ENCODE results near the gene ADAMTS12. TPM values are rescaled to one million over a fixed set of nuclear protein-coding genes. Genes with fewer than 3 reads are reported as not detected.
A peak's percentile ranks its signal among the peaks of the same experiment; 100 is the strongest.

Gene ADAMTS12
- total RNA-seq, 1 donor from 2014 or later = 0.52 TPM

DNA sequence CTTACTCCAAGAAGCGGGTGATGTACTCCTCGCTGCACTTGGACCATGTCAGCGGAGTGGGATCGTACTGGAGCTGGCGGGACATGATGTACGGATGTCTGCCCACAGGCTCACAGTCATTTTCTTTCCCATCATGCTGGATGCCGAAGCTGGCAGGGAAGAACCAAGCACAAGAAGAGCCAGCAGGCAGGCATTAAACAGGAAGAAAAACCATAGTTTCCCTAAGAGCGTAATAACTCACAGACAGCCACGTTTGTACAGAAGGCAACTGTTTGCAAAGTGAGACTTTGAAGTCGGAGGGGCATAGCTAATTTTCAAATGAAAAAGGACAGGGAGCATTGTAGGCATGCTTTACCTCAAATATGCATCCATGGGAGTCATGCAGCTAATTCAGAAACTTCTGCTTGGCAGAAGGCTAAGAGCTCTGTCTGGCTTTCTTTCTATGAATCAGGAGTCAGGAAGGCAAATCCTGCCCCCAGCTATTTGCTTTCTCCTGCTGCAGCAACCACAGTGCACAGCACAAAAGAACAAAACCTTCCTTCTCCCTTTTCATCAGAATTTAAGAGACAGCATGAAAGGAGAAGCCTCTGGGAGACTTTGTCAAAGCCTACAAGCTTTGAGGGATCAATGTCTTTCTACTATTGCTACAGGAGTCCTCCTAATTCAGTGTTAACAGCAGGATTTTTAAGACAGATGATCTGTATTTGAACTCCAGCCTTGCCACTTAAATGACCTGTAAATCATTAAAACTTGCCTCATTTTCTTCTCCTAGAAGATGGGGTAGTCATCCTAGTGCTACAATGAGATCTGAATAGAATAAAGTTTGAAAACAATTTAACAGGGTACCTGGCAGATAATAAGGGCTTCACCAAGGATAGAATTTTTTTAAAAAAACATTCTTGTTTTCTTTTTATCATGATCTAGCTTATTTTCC, 242.0 kb downstream of the ADAMTS12 start:
- ATAC-seq = peak; percentile 61

- ATAC-seq = no peak
Measured at GRCh38 chr5:33641744-33642505, 249.9 kb downstream of the ADAMTS12 start.

- no peak for ATAC-seq
Measured at GRCh38 chr5:33639474-33639873, 252.3 kb downstream of the ADAMTS12 start.

- ATAC-seq = no peak
Measured at GRCh38 chr5:33637011-33637410, 254.8 kb downstream of the ADAMTS12 start.

DNA sequence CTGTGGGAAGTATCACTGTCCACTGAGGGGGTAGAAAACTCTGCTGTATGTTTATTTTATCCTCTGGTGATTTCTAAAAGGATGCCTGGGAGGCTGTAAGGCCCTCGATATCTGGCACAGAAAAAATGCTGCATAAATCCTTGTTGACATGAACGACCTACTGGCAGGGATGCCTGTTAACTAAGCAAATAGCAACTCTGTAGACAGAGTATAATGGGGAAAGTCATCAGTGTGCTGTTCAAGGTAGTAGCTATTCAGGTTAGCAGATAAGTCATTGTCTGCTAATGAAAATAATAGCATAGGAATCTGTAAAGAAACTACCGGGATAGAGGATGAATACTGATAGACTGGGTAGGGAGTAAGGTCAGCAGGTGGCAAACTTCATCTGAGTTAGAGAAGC, 256.2 kb downstream of the ADAMTS12 start:
- no peak for ATAC-seq

GRCh38 chr5:33633699-33634098, 258.1 kb downstream of the ADAMTS12 start:
- ATAC-seq = no peak

DNA sequence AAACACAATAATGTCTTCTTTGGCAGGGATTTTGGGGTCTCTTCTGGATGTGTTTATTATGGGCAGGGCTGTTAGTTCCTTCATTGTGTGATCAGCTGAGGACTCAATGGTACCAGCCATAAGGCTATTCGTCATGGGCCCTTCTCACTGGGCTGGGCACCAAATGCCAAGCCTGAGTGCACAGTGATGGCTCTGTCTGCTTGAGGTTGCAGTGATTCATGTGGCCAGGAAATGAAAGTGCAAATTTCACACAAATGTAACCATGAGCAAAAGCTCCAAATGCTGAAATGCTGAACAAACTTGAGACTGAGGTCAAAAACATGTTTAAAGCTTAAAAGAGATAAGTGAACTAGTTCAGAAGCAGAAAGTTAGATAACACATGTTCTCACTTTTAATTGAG, 260.0 kb downstream of the ADAMTS12 start:
- no peak for ATAC-seq

DNA sequence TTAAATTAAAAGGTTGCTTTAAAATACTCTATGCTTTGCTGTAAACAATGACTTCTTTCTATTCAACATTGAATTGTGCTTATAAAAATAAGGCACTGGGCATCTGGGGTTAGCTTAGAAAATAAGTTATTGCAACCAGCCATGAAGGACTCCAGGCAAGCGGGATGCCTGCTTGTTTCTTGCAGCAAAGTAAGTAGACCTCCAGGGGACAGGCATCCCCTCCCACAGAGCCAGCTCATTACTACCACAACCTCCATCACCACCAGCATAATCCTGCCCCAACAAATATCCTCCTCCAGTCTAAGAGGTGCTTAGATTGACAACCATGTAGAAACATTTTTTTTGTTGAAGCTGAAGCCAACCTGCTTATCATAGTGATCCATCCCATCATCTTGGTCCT, 260.7 kb downstream of the ADAMTS12 start:
- ATAC-seq = no peak

- no peak for ATAC-seq
Measured at GRCh38 chr5:33629999-33630398, 261.8 kb downstream of the ADAMTS12 start.

DNA sequence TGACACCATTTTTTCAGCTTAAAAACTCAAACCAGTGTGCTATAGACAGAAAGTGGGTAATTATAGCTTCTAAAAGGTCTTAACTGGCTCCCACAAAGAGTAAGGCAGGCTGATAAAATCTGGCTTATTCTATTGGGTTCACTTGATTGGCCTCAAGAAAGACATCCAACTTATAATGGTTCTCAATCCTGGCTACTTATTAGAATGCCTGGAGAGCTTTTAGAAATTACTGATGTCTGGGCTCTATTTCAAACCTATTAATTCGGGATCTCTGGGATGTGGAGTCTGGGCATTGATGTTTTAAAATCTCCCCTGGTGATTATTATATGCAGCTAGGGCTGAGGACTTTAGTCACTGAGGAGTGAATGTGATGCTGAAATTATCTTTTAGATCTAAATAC, 263.0 kb downstream of the ADAMTS12 start:
- ATAC-seq = no peak

- ATAC-seq = no peak
Measured at GRCh38 chr5:33621514-33621913, 270.3 kb downstream of the ADAMTS12 start.

DNA sequence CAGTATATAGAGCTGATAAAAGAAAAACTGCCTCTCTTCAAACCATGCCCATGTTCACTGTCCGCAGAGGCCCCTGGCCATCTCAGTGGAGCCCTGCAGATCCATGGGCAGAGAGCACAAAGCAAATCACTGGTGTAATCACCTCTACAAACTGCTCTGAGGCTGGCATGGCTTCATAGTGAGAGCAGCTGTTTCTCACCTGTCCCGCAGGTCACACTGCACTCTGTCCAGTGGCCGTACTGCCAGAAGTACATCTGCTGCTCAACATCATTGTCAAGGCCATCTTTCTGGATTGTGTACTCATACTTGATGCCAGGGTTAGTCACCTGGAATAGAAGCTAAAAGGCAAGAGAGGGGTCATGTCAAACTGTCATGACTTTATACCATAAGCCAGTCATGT, 277.8 kb downstream of the ADAMTS12 start:
- no peak for ATAC-seq

- ATAC-seq = no peak
Measured at GRCh38 chr5:33612386-33612785, 279.4 kb downstream of the ADAMTS12 start.

GRCh38 chr5:33611877-33612276, 279.9 kb downstream of the ADAMTS12 start:
- no peak for ATAC-seq

GRCh38 chr5:33608344-33609041, 283.3 kb downstream of the ADAMTS12 start:
- no peak for ATAC-seq

GRCh38 chr5:33604503-33604902, 287.3 kb downstream of the ADAMTS12 start:
- no peak for ATAC-seq

DNA sequence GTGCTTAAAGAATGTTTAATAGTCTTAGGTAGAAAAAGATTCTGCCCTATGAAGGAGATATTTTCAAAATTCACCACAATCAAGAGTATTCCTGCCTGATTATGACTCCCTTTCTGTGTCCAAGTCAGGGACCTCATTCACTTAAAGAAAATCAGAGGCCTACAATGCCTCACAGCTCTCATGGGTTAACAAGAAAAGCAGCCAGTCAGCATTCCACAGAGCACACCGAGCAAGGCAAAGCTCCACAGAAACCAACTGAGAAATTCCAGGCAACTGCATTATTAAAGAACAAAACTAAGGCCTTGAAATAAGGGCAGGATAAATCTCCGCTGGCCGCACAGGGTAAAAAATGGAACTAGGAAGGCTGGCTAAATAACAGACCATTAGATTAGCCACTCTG, 289.9 kb downstream of the ADAMTS12 start:
- ATAC-seq = no peak

- ATAC-seq = no peak
Measured at GRCh38 chr5:33595303-33595702, 296.5 kb downstream of the ADAMTS12 start.

DNA sequence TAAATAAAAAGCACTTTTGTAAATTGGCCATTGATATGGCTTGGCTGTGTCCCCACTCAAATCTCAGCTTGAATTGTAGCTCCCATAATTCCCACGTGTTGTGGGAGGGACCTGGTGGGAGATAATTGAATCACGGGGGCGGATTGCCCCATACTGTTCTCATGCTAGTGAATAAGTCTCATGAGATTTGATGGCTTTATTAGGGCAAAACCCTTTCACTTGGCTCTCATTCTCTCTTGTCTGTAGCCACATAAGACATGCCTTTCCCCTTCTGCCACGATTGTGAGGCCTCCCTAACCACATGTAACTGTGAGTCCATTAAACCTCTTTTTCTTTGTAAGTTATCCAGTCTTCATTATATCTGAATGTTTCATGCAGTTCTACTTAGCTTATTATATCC, 297.8 kb downstream of the ADAMTS12 start:
- ATAC-seq = no peak

- ATAC-seq = no peak
Measured at GRCh38 chr5:33592245-33592644, 299.5 kb downstream of the ADAMTS12 start.

- no peak for ATAC-seq
Measured at GRCh38 chr5:33588654-33589372, 303.0 kb downstream of the ADAMTS12 start.

- no peak for ATAC-seq
Measured at GRCh38 chr5:33583332-33583731, 308.5 kb downstream of the ADAMTS12 start.
